Kidney epithelial cell (primary cell): ENCODE data around the gene EGFL8. TPM values are rescaled to one million over a fixed set of nuclear protein-coding genes. Genes with fewer than 3 reads are reported as not detected.

Experiments used
- DNase-seq: peaks from one replicate; pipeline ENCODE4 v3.0.0-alpha.2; 2010; ENCODE audit warnings: low read depth
- H3K27me3 ChIP-seq: 2 replicates; pipeline ENCODE4 v1.6.0; 2011; ENCODE audit warnings: low read length; ENCODE audit not compliant: control insufficient read depth, insufficient read depth
- H3K36me3 ChIP-seq: 2 replicates; pipeline ENCODE4 v1.5.1; 2011; ENCODE audit warnings: low read length; ENCODE audit not compliant: control insufficient read depth, insufficient read depth
- H3K4me3 ChIP-seq: 2 replicates; pipeline ENCODE4 v1.5.1; 2011; ENCODE audit warnings: low read depth, mild to moderate bottlenecking, control low read depth, low read length
- CTCF ChIP-seq: IDR thresholded peaks from 2 replicates; pipeline ENCODE4 v1.5.1; 2011; ENCODE audit warnings: mild to moderate bottlenecking, moderate library complexity, low read length, control low read depth, inconsistent platforms; ENCODE audit not compliant: insufficient read depth, poor library complexity, severe bottlenecking
- total RNA-seq: library from RNA; depleted of rRNA; stranded (reverse); fragments of >200 nt; gene quantifications from 2 replicates; pipeline ENCODE4 v1.2.3, GENCODE V29; 2015

Gene EGFL8
- total RNA-seq, 1 donor from 2014 or later = 5.1 TPM

GRCh38 chr6:32151181-32151862 is 13.1 kb upstream of the EGFL8 start:
- TF ChIP-seq CTCF = no peak
- Histone ChIP-seq H3K4me3 (peak overlapping the region; percentile 8), H3K36me3 (no peaks in the 10 kb centered on the region), H3K27me3 (peaks cover 40% of the 10 kb centered on the region)
- DNase-seq = no peak

GRCh38 chr6:32151863-32152768 is 12.3 kb upstream of the EGFL8 start, which contains the start of gene PRRT1:
PRRT1 (minus strand) TSS chr6:32151939; CDS start chr6:32151827, 112 bp downstream.
- Histone ChIP-seq H3K27me3 (peaks cover 40% of the 10 kb centered on the region), H3K36me3 (no peaks in the 10 kb centered on the region), H3K4me3 (peak within 1 kb of the TSS; percentile 61)
- no peak for DNase-seq
- TF ChIP-seq CTCF = no peak

- Histone ChIP-seq H3K4me3 (peak overlapping the region; percentile 61), H3K27me3 (peaks cover 33% of the 10 kb centered on the region), H3K36me3 (no peaks in the 10 kb centered on the region)
- TF ChIP-seq CTCF = no peak
- DNase-seq = no peak
Observed at GRCh38 chr6:32152769-32153563, 11.4 kb upstream of the EGFL8 start.

GRCh38 chr6:32153564-32154513 is 10.6 kb upstream of the EGFL8 start, which contains the start of gene PPT2:
PPT2 (plus strand) TSS chr6:32154141; CDS start chr6:32154595, 454 bp downstream.
- peak within 1 kb of the TSS; percentile 61 for H3K4me3 ChIP-seq
- no peaks in the 10 kb centered on the region for H3K36me3 ChIP-seq
- peak; percentile 33 for TF ChIP-seq CTCF
- peaks cover 25% of the 10 kb centered on the region for H3K27me3 ChIP-seq
- DNase-seq = no peak

- Histone ChIP-seq H3K27me3 (peaks cover 17% of the 10 kb centered on the region), H3K4me3 (peak overlapping the region; percentile 61), H3K36me3 (no peaks in the 10 kb centered on the region)
- peak; percentile 68 for TF ChIP-seq CTCF
- no peak for DNase-seq
Observed at GRCh38 chr6:32154514-32155161, 9.8 kb upstream of the EGFL8 start.
